ENCODE measurements around the gene TLCD2.

DNA sequence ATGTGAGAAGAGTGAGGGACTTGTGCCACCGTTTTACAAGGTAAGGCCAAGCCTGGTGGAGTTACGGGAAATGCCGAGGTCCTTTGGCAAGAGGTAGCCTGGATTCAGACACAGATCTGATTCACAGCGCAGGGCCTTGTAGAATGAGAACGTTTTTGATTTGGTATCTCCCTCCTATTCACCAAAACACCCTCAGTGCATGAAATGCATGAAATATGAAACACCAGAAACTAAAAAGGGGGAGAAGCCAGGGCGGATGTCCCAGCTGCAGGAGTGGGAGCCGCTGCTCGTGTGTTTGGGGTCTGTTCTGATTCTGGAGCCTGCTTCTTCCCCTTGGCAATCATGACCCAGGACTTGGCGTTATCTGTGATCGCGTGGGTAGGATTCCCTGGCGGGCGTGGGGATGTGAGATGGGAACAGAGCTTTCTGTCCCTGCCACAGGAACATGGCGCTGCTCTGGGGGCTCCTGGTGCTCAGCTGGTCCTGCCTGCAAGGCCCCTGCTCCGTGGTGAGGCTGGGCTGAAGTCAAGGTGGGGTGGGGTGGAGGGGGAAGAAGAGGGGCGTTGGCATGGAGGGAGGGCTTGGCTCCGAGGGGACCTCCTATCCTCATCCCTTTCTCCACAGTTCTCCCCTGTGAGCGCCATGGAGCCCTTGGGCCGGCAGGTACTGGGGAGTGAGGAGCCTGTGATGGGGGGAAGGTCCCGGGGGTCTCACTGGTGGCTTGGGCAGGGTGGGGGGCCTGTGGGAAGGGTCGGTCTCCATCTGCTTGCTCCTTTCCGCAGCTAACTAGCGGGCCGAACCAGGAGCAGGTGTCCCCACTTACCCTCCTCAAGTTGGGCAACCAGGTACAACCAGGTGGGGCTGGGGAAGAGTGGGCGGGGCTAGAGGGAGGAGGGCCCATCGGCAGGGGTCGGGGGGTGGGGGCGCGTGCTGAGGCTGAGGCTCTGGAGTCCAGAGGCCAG is 34.7 kb upstream of the TLCD2 start:
- TF ChIP-seq, protein P1, sequence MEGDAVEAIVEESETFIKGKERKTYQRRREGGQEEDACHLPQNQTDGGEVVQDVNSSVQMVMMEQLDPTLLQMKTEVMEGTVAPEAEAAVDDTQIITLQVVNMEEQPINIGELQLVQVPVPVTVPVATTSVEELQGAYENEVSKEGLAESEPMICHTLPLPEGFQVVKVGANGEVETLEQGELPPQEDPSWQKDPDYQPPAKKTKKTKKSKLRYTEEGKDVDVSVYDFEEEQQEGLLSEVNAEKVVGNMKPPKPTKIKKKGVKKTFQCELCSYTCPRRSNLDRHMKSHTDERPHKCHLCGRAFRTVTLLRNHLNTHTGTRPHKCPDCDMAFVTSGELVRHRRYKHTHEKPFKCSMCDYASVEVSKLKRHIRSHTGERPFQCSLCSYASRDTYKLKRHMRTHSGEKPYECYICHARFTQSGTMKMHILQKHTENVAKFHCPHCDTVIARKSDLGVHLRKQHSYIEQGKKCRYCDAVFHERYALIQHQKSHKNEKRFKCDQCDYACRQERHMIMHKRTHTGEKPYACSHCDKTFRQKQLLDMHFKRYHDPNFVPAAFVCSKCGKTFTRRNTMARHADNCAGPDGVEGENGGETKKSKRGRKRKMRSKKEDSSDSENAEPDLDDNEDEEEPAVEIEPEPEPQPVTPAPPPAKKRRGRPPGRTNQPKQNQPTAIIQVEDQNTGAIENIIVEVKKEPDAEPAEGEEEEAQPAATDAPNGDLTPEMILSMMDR (IDR thresholded peaks at IDR 0.05) = no peak
- TF ChIP-seq POLR2A (IDR thresholded peaks at IDR 0.05) = no peak
- TF ChIP-seq EP300 (IDR thresholded peaks at IDR 0.05) = no peak

All from ovary (tissue), 3 donors.